Measurements from ENCODE around the gene CTNNB1.

CTNNB1 gene

GRCh38 chr3:41209646-41210045, 10.3 kb downstream of the CTNNB1 start:
- TF ChIP-seq CTCF (IDR thresholded peaks at IDR 0.05; ENCODE audit: control extremely low read depth, extremely low read depth, low read depth, missing control alignments) = no peak
- ChIA-PET CTCF (interaction anchor here (1.3 to 3.0 kb wide), 2 partner anchors 10 to 27 kb away, joined by 4 to 13 read pairs; partner anchors contain the start of gene CTNNB1), POLR2A (interaction anchor here (0.9 to 1.2 kb wide), 3 partner anchors 9 to 10 kb away, joined by 3 to 4 read pairs (median 4); partner anchors contain the start of gene CTNNB1)
- no peak for DNase-seq (ENCODE audit: extremely low spot score)

- POLR2A ChIA-PET = interaction anchor here (1.2 kb wide), 1 partner anchor 11 kb away, joined by 4 read pairs; the partner anchor contains the start of gene CTNNB1
- CTCF ChIA-PET = interaction anchor here (1.1 to 3.0 kb wide), 2 partner anchors 11 to 36 kb away, joined by 3 to 13 read pairs; partner anchors contain the start of gene CTNNB1
- DNase-seq (ENCODE audit: extremely low spot score) = no peak
- no peak for TF ChIP-seq CTCF (IDR thresholded peaks at IDR 0.05; ENCODE audit: control extremely low read depth, extremely low read depth, low read depth, missing control alignments)
Observed at GRCh38 chr3:41210966-41211365, 11.7 kb downstream of the CTNNB1 start.

DNA sequence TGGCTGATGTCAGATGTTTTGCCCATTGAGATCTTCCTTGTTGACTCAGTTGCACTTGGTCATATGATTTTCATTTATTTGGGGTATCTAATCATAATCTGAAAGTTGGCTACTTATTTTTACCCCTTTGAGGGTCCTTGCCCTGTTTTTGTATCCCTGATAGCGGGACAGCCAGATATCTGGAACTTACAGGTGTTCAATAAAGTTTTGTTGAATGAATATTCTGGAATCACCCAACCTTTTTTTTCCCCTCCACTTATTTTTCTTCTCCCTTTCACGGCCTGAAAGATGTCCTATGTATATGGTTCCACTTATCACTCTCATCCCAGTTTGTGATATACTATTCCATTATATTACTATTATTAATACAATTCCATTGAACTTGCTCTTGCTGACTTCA, 12.8 kb downstream of the CTNNB1 start:
- no peak for TF ChIP-seq CTCF (IDR thresholded peaks at IDR 0.05; ENCODE audit: control extremely low read depth, extremely low read depth, low read depth, missing control alignments)
- ChIA-PET POLR2A (no interaction called here), CTCF (interaction anchor here (1.7 kb wide), 1 partner anchor 13 kb away, joined by 4 read pairs; no protein-coding TSS in a partner anchor)
- no peak for DNase-seq (ENCODE audit: extremely low spot score)

DNA sequence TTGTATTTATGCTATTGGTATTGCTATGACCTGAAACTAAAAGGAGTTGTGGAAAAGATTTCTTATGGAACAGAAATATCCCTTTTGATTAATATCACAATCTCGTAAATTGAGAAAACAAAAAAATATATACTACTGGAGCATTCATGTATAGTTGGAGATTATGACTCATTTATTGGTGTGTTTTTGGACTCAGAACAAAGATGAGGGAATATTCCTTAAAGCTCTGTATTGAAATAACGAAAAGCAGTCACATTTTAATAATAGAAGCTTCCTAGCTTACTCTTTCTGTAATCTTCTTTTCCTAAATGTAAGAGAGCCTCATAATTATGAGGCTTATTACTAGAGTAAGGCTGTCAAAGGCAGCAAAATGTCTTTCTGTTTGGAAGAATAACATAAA, 14.3 kb downstream of the CTNNB1 start:
- no peak for TF ChIP-seq CTCF (IDR thresholded peaks at IDR 0.05; ENCODE audit: control extremely low read depth, extremely low read depth, low read depth, missing control alignments)
- no peak for DNase-seq (ENCODE audit: extremely low spot score)
- POLR2A ChIA-PET = interaction anchor here (3.4 kb wide), 1 partner anchor 13 kb away, joined by 22 read pairs; the partner anchor contains the start of gene CTNNB1
- CTCF ChIA-PET = interaction anchor here (1.1 to 4.0 kb wide), 5 partner anchors 9 to 26 kb away, joined by 3 to 13 read pairs (median 6); partner anchors contain the start of gene CTNNB1

DNA sequence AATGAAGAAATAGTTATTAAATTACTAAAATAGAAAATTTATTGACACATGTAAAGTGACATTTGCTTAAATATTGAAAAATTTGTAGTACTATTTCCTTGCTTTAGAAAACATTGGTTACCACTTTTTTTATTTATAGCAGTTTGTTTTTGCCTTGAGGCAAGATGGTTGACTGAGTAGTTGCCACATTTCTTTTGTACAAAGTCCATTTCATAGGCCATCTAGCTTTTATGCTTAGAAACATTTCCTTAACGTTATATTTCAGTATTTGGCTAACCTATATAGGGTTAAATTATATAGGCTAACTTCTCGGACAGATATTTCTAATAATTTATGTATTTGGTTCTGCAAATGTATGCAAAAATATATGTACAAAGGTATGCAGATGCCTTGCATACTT, 17.1 kb downstream of the CTNNB1 start:
- POLR2A ChIA-PET = interaction anchor here (0.6 to 1.3 kb wide), 2 partner anchors 18 to 746 kb away, joined by 3 to 6 read pairs; partner anchors contain the start of genes CTNNB1 and ULK4
- DNase-seq (ENCODE audit: extremely low spot score) = no peak
- CTCF ChIA-PET = interaction anchor here (2.1 to 4.0 kb wide), 2 partner anchors 8 to 9 kb away, joined by 6 to 13 read pairs; no protein-coding TSS in a partner anchor

DNA sequence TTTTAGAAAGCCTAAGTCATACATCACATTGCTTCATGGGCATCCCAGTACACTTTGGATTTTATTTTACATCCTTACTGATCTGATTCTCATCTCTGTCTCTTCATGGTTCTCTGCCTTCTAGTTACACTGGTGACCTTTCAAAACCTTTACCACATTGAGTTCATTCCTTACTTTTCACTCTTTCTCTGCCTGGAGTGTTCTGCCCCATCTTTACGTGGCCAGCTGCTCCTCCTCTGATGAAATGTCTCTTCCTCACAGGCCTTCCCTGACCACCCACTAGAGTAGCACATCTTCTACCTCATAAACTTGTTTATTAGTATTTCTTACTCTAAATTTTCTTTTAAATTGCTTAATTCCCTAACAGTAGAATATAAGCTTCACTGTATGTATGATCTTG, 17.7 kb downstream of the CTNNB1 start:
- POLR2A ChIA-PET = interaction anchor here (1.3 kb wide), 1 partner anchor 18 kb away, joined by 6 read pairs; the partner anchor contains the start of gene CTNNB1
- CTCF ChIA-PET = interaction anchor here (2.1 to 4.0 kb wide), 2 partner anchors 8 to 9 kb away, joined by 6 to 13 read pairs; no protein-coding TSS in a partner anchor
- no peak for TF ChIP-seq CTCF (IDR thresholded peaks at IDR 0.05; ENCODE audit: control extremely low read depth, extremely low read depth, low read depth, missing control alignments)
- no peak for DNase-seq (ENCODE audit: extremely low spot score)

More for the DNA sequence above, 17.1 kb downstream of the CTNNB1 start:
- no peak for TF ChIP-seq CTCF (IDR thresholded peaks at IDR 0.05; ENCODE audit: control extremely low read depth, extremely low read depth, low read depth, missing control alignments)

Data from GM10248 (cell line).